HepG2 (cell line): Measurements from ENCODE around the gene GNPNAT1. TPM values are rescaled to one million over a fixed set of nuclear protein-coding genes. Genes with fewer than 3 reads are reported as not detected.

Source experiments
- ATF3 ChIP-seq: sonication (generic); formaldehyde crosslinking; IDR thresholded peaks from 2 replicates; pipeline ENCODE4 v1.4.0; 2020; ENCODE audit warnings: missing genetic modification reagents
- BATF2 ChIP-seq: sonication (generic); formaldehyde crosslinking; IDR thresholded peaks from 2 replicates; pipeline ENCODE4 v1.8.0; 2022; ENCODE audit warnings: mild to moderate bottlenecking, missing genetic modification reagents, moderate library complexity
- BCL3 ChIP-seq: sonication (generic); formaldehyde crosslinking; IDR thresholded peaks from 2 replicates; pipeline ENCODE4 v1.5.1; 2020; ENCODE audit warnings: mild to moderate bottlenecking, missing genetic modification reagents, moderate library complexity
- CREM ChIP-seq, 2 experiments: sonication (generic) in 1 of 2; formaldehyde crosslinking in 1 of 2; IDR thresholded peaks; 2 replicates each; pipeline versions ENCODE4 v1.4.0 to v1.6.1; 2016 to 2020; ENCODE audit warnings: antibody characterized with exemption in 1 of 2, mild to moderate bottlenecking in 1 of 2, missing genetic modification reagents in 1 of 2
- ELF4 ChIP-seq: sonication (generic); formaldehyde crosslinking; IDR thresholded peaks from 2 replicates; pipeline ENCODE4 v1.5.0; 2020; ENCODE audit warnings: missing genetic modification reagents, mild to moderate bottlenecking, moderate library complexity, borderline replicate concordance
- GATAD2A ChIP-seq: IDR thresholded peaks from 2 replicates; pipeline ENCODE4 v1.6.1; 2016
- HOXA9 ChIP-seq: sonication (generic); formaldehyde crosslinking; IDR thresholded peaks from 2 replicates; pipeline ENCODE4 v1.8.1; 2022; ENCODE audit warnings: missing genetic modification reagents, mild to moderate bottlenecking, moderate library complexity, borderline replicate concordance
- HOXD1 ChIP-seq: sonication (generic); formaldehyde crosslinking; IDR thresholded peaks from 2 replicates; pipeline ENCODE4 v1.5.0; 2020; ENCODE audit warnings: missing genetic modification reagents
- IKZF5 ChIP-seq: IDR thresholded peaks from 2 replicates; pipeline ENCODE4 v1.6.1; 2018; ENCODE audit warnings: missing genetic modification reagents, mild to moderate bottlenecking, missing compliant biosample characterization
- KDM4B ChIP-seq: sonication (generic); formaldehyde crosslinking; IDR thresholded peaks from 2 replicates; pipeline ENCODE4 v1.4.0; 2020; ENCODE audit warnings: missing genetic modification reagents
- NPAS2 ChIP-seq: sonication (generic); formaldehyde crosslinking; IDR thresholded peaks from 2 replicates; pipeline ENCODE4 v1.8.0; 2022; ENCODE audit warnings: mild to moderate bottlenecking, missing genetic modification reagents, borderline replicate concordance
- PCBP1 ChIP-seq: fragments of 200-400 bp; formaldehyde crosslinking; IDR thresholded peaks from 2 replicates; pipeline ENCODE4 v1.6.1; 2017; ENCODE audit warnings: mild to moderate bottlenecking, low read depth, low read length, borderline replicate concordance
- SAFB2 ChIP-seq: sonication (generic); formaldehyde crosslinking; IDR thresholded peaks from 2 replicates; pipeline ENCODE4 v1.5.1; 2020; ENCODE audit warnings: missing genetic modification reagents, low read depth, mild to moderate bottlenecking, borderline replicate concordance
- TOE1 ChIP-seq: sonication (generic); formaldehyde crosslinking; IDR thresholded peaks from 2 replicates; pipeline ENCODE4 v1.4.0; 2020; ENCODE audit warnings: mild to moderate bottlenecking, missing genetic modification reagents
- TOPORS ChIP-seq: sonication (generic); formaldehyde crosslinking; IDR thresholded peaks from 2 replicates; pipeline ENCODE4 v1.8.0; 2023; ENCODE audit warnings: mild to moderate bottlenecking, missing genetic modification reagents
- YEATS2 ChIP-seq: sonication (generic); formaldehyde crosslinking; IDR thresholded peaks from 2 replicates; pipeline ENCODE4 v1.4.0; 2020; ENCODE audit warnings: missing genetic modification reagents, borderline replicate concordance
- ZMAT3 ChIP-seq: sonication (generic); formaldehyde crosslinking; conservative IDR thresholded peaks from 2 replicates; pipeline ENCODE4 v1.7.0; 2021; ENCODE audit warnings: missing genetic modification reagents
- ZNF276 ChIP-seq: sonication (generic); formaldehyde crosslinking; IDR thresholded peaks from 2 replicates; pipeline ENCODE4 v1.4.0; 2020; ENCODE audit warnings: mild to moderate bottlenecking, low read depth, missing genetic modification reagents
- ZNF343 ChIP-seq: sonication (generic); formaldehyde crosslinking; IDR thresholded peaks from 2 replicates; pipeline ENCODE4 v1.4.0; 2020; ENCODE audit warnings: mild to moderate bottlenecking, missing genetic modification reagents
- ZNF432 ChIP-seq: sonication (generic); formaldehyde crosslinking; IDR thresholded peaks from 2 replicates; pipeline ENCODE4 v1.5.0; 2020; ENCODE audit warnings: missing genetic modification reagents, mild to moderate bottlenecking, borderline replicate concordance
- ZNF530 ChIP-seq: sonication (generic); formaldehyde crosslinking; IDR thresholded peaks from 2 replicates; pipeline ENCODE4 v1.5.0; 2020; ENCODE audit warnings: low read depth, mild to moderate bottlenecking, missing genetic modification reagents
- ZNF564 ChIP-seq: sonication (generic); formaldehyde crosslinking; IDR thresholded peaks from 2 replicates; pipeline ENCODE4 v1.8.1; 2023; ENCODE audit warnings: mild to moderate bottlenecking, missing genetic modification reagents
- ZNF570 ChIP-seq: sonication (generic); formaldehyde crosslinking; IDR thresholded peaks from 2 replicates; pipeline ENCODE4 v1.4.0; 2020; ENCODE audit warnings: mild to moderate bottlenecking, missing genetic modification reagents, borderline replicate concordance
- ZNF678 ChIP-seq: sonication (generic); formaldehyde crosslinking; IDR thresholded peaks from 2 replicates; pipeline ENCODE4 v1.4.0; 2020; ENCODE audit warnings: mild to moderate bottlenecking, missing genetic modification reagents
- polyA plus RNA-seq, 8 experiments: library from polyadenylated mRNA; depleted of rRNA in 3 of 8; stranded (reverse) in 7 of 8; unstranded in 1 of 8; fragments of >200 nt; fragmentation: Illumina TruSeq in 4 of 8; extraction: Trizol in 4 of 8; gene quantifications; 2 replicates each; pipeline versions ENCODE4 v1.2.1 to v1.2.3, GENCODE V29; 2011 to 2016; ENCODE audit warnings: low read depth in 4 of 8, missing spikeins in 1 of 8, mixed read lengths in 1 of 8; ENCODE audit not compliant: insufficient read depth in 1 of 8
- total RNA-seq, 5 experiments: library from RNA; depleted of rRNA; stranded (reverse); fragments of >200 nt; fragmentation: Illumina TruSeq; extraction: Trizol; gene quantifications; 2 replicates each; pipeline ENCODE4 v1.2.3, GENCODE V29; 2016; ENCODE audit warnings: low read depth in 1 of 5

GNPNAT1 gene
- total and polyA plus RNA-seq, 2 of the 13 experiments (the other 11 are each of a cell fraction or from before 2014, with no cell fraction given) = 38.3 to 54.9 TPM

- no peak for TF ChIP-seq ZNF530 (CRISPR knock-in tag)
- TF ChIP-seq ZNF678 (CRISPR knock-in tag) = no peak
- TF ChIP-seq BCL3 (CRISPR knock-in tag) = peak; percentile 54; the same call in 1 of the 2 replicates
- 0 out of 2 replicates have a peak, but pooled peaks have one; percentile 44 for TF ChIP-seq PCBP1
- TF ChIP-seq ZNF570 (CRISPR knock-in tag) = no peak
- TF ChIP-seq ZNF432 (CRISPR knock-in tag) = no peak
- TF ChIP-seq IKZF5 = peak; percentile 48
- peak; percentile 61; the same call in 1 of the 2 replicates for TF ChIP-seq NPAS2 (CRISPR knock-in tag)
- no peak for TF ChIP-seq TOPORS
- 0 out of 2 replicates have a peak, but pooled peaks have one; percentile 49 for TF ChIP-seq ZNF343 (CRISPR knock-in tag)
- peak; percentile 66; the same call in 1 of the 2 replicates for TF ChIP-seq KDM4B
- TF ChIP-seq ZNF564 = no peak
- no peak for TF ChIP-seq ELF4
- no peak for TF ChIP-seq BATF2 (CRISPR knock-in tag)
- TF ChIP-seq HOXA9 (CRISPR knock-in tag) = no peak; the same call in 1 of the 2 replicates
- no peak for TF ChIP-seq HOXD1
- no peak for TF ChIP-seq CREM (IDR thresholded peaks at IDR 0.05)
- no peak for TF ChIP-seq CREM (CRISPR knock-in tag; IDR thresholded peaks at IDR 0.05)
- no peak for TF ChIP-seq TOE1 (CRISPR knock-in tag)
- 0 out of 2 replicates have a peak, but pooled peaks have one; percentile 44 for TF ChIP-seq SAFB2
- peak; percentile 56; the same call in 1 of the 2 replicates for TF ChIP-seq YEATS2 (CRISPR knock-in tag)
- no peak for TF ChIP-seq ZMAT3 (CRISPR knock-in tag)
- no peak; the same call in 1 of the 2 replicates for TF ChIP-seq ZNF276
- TF ChIP-seq GATAD2A (CRISPR knock-in tag) = 0 out of 2 replicates have a peak, but pooled peaks have one; percentile 17
- TF ChIP-seq ATF3 (CRISPR knock-in tag) = peak; percentile 20; the same call in 1 of the 2 replicates
These were observed 61.3 kb downstream of the GNPNAT1 start, which contains the start of gene STYX (continued) for GRCh38 chr14:52729925-52730708.
